Sigmoid colon (tissue), 7 donors: ENCODE results near the gene CNOT3. TPM values are rescaled to one million over a fixed set of nuclear protein-coding genes. Genes with fewer than 3 reads are reported as not detected.

Experiments
- DNase-seq: peaks from one replicate; pipeline ENCODE4 v3.0.0-alpha.2; 2019
- H3K27ac ChIP-seq, 4 donors: fragments of 200-600 bp; sonication (generic); one replicate each; pipeline ENCODE4 v1.5.1; 2016 to 2019; ENCODE audit warnings: mild to moderate bottlenecking in 1 of 4
- H3K27me3 ChIP-seq, 3 donors: fragments of 200-600 bp; sonication (generic); one replicate each; pipeline ENCODE4 v1.5.1; 2019; ENCODE audit warnings: mild to moderate bottlenecking in 1 of 3
- H3K36me3 ChIP-seq, 4 donors: fragments of 200-600 bp; sonication (generic); one replicate each; pipeline ENCODE4 v1.5.1; 2016 to 2019
- H3K4me1 ChIP-seq, 4 donors: fragments of 200-600 bp; sonication (generic); one replicate each; pipeline ENCODE4 v1.5.1; 2017 to 2019
- H3K4me3 ChIP-seq, 4 donors: fragments of 200-600 bp; sonication (generic); one replicate each; pipeline ENCODE4 v1.5.1; 2017 to 2019; ENCODE audit warnings: mild to moderate bottlenecking in 2 of 4, moderate library complexity in 1 of 4
- H3K9me3 ChIP-seq, 4 donors: fragments of 200-600 bp in 3 of 4; sonication (generic) in 3 of 4; one replicate each; pipeline versions ENCODE4 v1.5.1 to v1.6.1; 2013 to 2019
- CTCF ChIP-seq, 4 experiments: fragments of 450-650 bp in 3 of 4; fragments of 200-600 bp in 1 of 4; IDR thresholded peaks; one replicate each; pipeline ENCODE4 v1.5.1; 2016 to 2019; ENCODE audit warnings: antibody characterized with exemption in 4 of 4, mild to moderate bottlenecking in 3 of 4, moderate library complexity in 2 of 4
- EP300 ChIP-seq, 4 donors: sonication (generic); formaldehyde crosslinking; IDR thresholded peaks; one replicate each; pipeline ENCODE4 v1.6.1; 2017; ENCODE audit warnings: antibody characterized with exemption in 4 of 4
- POLR2A ChIP-seq, 2 donors: fragments of 450-650 bp; IDR thresholded peaks; one replicate each; pipeline ENCODE4 v1.6.1; 2016; ENCODE audit warnings: antibody characterized with exemption in 2 of 2, mild to moderate bottlenecking in 2 of 2, moderate library complexity in 2 of 2
- POLR2AphosphoS5 ChIP-seq, 4 donors: sonication (generic); formaldehyde crosslinking; IDR thresholded peaks; one replicate each; pipeline ENCODE4 v1.6.1; 2017; ENCODE audit warnings: antibody characterized with exemption in 4 of 4
- WGBS, 2 donors: extraction: QIAGEN DNeasy Blood & Tissue Kit; methylation state at CpG; one replicate each; pipeline ENCODE4 v1.1.7; 2013; 5-methylcytosine and 5-hydroxymethylcytosine counted together
- intact Hi-C: fragments of 100-400 bp; cut with DNase I; formaldehyde crosslinking; loops from one replicate; pipeline ENCODE4 v1.15.1; 2023
- polyA plus RNA-seq, 3 donors: library from polyadenylated mRNA; stranded (reverse); fragments of 200-250 nt; gene quantifications; one replicate each; pipeline ENCODE4 v1.2.3, GENCODE V29; 2013
- total RNA-seq, 4 donors: library from RNA; depleted of rRNA; stranded (reverse); fragments of >200 nt; gene quantifications; one replicate each; pipeline ENCODE4 v1.1.0, GENCODE V29; 2016
- donor health status: healthy with polysubstance abuse.
- donor health status: Bipolar disorder and iron deficiency.
- donor health status: healthy.

Gene CNOT3
- total and polyA plus RNA-seq, 7 donors: 11.8 to 32.9 (median 19.8) TPM

- Histone ChIP-seq H3K27ac (no peak overlapping the region), H3K9me3 (no peaks in the 10 kb centered on the region), H3K4me1 (peaks cover 0 to 15% (median 14%) of the 10 kb centered on the region in 4 donors), H3K4me3 (no peak overlapping the region), H3K36me3 (peaks cover 0 to 24% (median 1%) of the 10 kb centered on the region in 4 donors), H3K27me3 (no peaks in the 10 kb centered on the region)
- 89 to 93% methylated on average over 8 of the region's 8 CpGs for WGBS, 2 donors
- intact Hi-C loops: loop anchor here (5.0 kb wide), 1 partner anchor 46 kb away; no protein-coding TSS in a partner anchor
- DNase-seq: no peak
- no peak for TF ChIP-seq EP300 (IDR thresholded peaks at IDR 0.05)
- TF ChIP-seq CTCF (IDR thresholded peaks at IDR 0.05): no peak
- TF ChIP-seq POLR2A (IDR thresholded peaks at IDR 0.05): no peak
- TF ChIP-seq POLR2AphosphoS5 (IDR thresholded peaks at IDR 0.05): no peak
Observed at GRCh38 chr19:54186351-54186750, 48.8 kb downstream of the CNOT3 start.

DNA sequence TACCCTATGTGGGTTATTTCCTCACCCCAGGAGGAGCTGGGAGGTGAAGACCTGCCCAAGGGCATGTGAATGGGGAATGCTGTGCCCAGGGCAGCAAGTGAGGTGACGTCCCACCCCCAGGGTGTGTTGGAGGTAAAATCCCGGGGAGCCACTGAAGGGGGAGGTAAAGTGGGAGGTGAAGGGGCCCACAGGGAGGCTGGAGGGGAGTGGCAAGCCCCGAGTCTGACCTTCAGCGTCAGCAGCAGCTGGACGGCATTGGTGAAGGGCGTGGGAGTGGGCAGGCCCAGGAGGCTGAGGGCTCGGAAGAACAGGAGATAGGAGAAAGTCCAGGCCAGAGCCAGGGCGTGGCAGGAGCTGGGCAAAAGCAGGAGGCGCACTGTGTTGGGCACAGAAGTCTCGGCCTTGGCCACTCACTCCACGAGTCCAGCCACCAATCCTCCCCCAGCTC is 49.4 kb downstream of the CNOT3 start:
- no peaks in the 10 kb centered on the region for H3K9me3 ChIP-seq
- peaks cover 0 to 24% (median 1%) of the 10 kb centered on the region in 4 donors for H3K36me3 ChIP-seq
- no peaks in the 10 kb centered on the region for H3K27me3 ChIP-seq
- intact Hi-C loops: loop anchor here (5.0 kb wide), 1 partner anchor 45 kb away; no protein-coding TSS in a partner anchor
- TF ChIP-seq EP300 (IDR thresholded peaks at IDR 0.05) (no peak), POLR2A (IDR thresholded peaks at IDR 0.05) (peak in 1 of 2 donors; percentile 63), CTCF (IDR thresholded peaks at IDR 0.05) (no peak), POLR2AphosphoS5 (IDR thresholded peaks at IDR 0.05) (no peak)
- 17 to 73% methylated on average over 11 of the region's 11 CpGs for WGBS, 2 donors
- no peak for DNase-seq
- peaks cover 0 to 21% (median 20%) of the 10 kb centered on the region in 4 donors for H3K4me1 ChIP-seq
- H3K4me3 ChIP-seq: no peak overlapping the region
- H3K27ac ChIP-seq: no peak overlapping the region

GRCh38 chr19:54188215-54188871 is 50.8 kb downstream of the CNOT3 start:
- intact Hi-C loops: loop anchor here (2.0 to 5.0 kb wide), 2 partner anchors 20 to 44 kb away; no protein-coding TSS in a partner anchor
- Histone ChIP-seq H3K4me3 (peak overlapping the region in 3 of 4 donors; percentile 85 to 95 (median 91)), H3K36me3 (peaks cover 0 to 21% (median 3%) of the 10 kb centered on the region in 4 donors), H3K27me3 (no peaks in the 10 kb centered on the region), H3K27ac (peak overlapping the region; percentile 94 to 99 (median 98)), H3K9me3 (no peaks in the 10 kb centered on the region), H3K4me1 (peaks cover 0 to 28% (median 26%) of the 10 kb centered on the region in 4 donors)
- 15% methylated on average over 12 of the region's 12 CpGs for WGBS, 2 donors
- TF ChIP-seq EP300 (IDR thresholded peaks at IDR 0.05) (no peak), POLR2AphosphoS5 (IDR thresholded peaks at IDR 0.05) (no peak), CTCF (IDR thresholded peaks at IDR 0.05) (no peak), POLR2A (IDR thresholded peaks at IDR 0.05) (no peak)
- DNase-seq: no peak

- H3K4me3 ChIP-seq: peak within 1 kb of the TSS; percentile 62 to 95 (median 88)
- peaks cover 0 to 28% (median 26%) of the 10 kb centered on the region in 4 donors for H3K4me1 ChIP-seq
- no peaks in the 10 kb centered on the region for H3K27me3 ChIP-seq
- TF ChIP-seq CTCF (IDR thresholded peaks at IDR 0.05) (peak in 2 of 4 experiments; percentile 27 to 30), POLR2AphosphoS5 (IDR thresholded peaks at IDR 0.05) (peak; percentile 60 to 86 (median 72)), POLR2A (IDR thresholded peaks at IDR 0.05) (peak in 1 of 2 donors; percentile 44), EP300 (IDR thresholded peaks at IDR 0.05) (peak in 1 of 4 donors; percentile 19)
- no peak for DNase-seq
- intact Hi-C loops: loop anchor here (2.0 to 5.0 kb wide), 2 partner anchors 20 to 43 kb away; no protein-coding TSS in a partner anchor
- WGBS, 2 donors: 0% methylated on average over 64 of the region's 64 CpGs
- no peaks in the 10 kb centered on the region for H3K9me3 ChIP-seq
- peak within 1 kb of the TSS; percentile 94 to 99 (median 98) for H3K27ac ChIP-seq
- H3K36me3 ChIP-seq: peaks cover 0 to 28% (median 4%) of the 10 kb centered on the region in 4 donors
Observed at GRCh38 chr19:54189145-54189734, 51.7 kb downstream of the CNOT3 start, which contains the start of gene MBOAT7. TSS of gene MBOAT7 (minus strand) at chr19:54189580. CDS start at chr19:54188508, 1,072 bp downstream.
